ENCODE measurements around the gene NPRL2. TPM values are rescaled to one million over a fixed set of nuclear protein-coding genes. Genes with fewer than 3 reads are reported as not detected.
A peak's percentile ranks its signal among the peaks of the same experiment; 100 is the strongest.

Gene NPRL2
- total RNA-seq, 1 donor from 2014 or later: 23.3 TPM

GRCh38 chr3:50333744-50334328 is 16.7 kb downstream of the NPRL2 start:
- peak overlapping the region; percentile 67 for H3K27ac Mint-ChIP-seq

GRCh38 chr3:50331364-50331907 is 19.1 kb downstream of the NPRL2 start:
- Mint-ChIP-seq H3K4me1 (peaks cover 32% of the 10 kb centered on the region), H3K4me3 (no peak overlapping the region), H3K27me3 (ENCODE audit: low read depth) (no peaks in the 10 kb centered on the region), H3K27ac (no peak overlapping the region), H3K9me3 (no peaks in the 10 kb centered on the region), H3K36me3 (peaks cover 5% of the 10 kb centered on the region)
- no peak for TF ChIP-seq CTCF (IDR thresholded peaks at IDR 0.05; ENCODE audit: unreplicated experiment)
- DNase-seq (ENCODE audit: low spot score in 2 of 2, unreplicated experiment in 2 of 2): no peak

More at GRCh38 chr3:50333744-50334328, 16.7 kb downstream of the NPRL2 start:
- H3K4me3 Mint-ChIP-seq: no peak overlapping the region
- peaks cover 4% of the 10 kb centered on the region for H3K27me3 Mint-ChIP-seq (ENCODE audit: low read depth)
- peaks cover 5% of the 10 kb centered on the region for H3K36me3 Mint-ChIP-seq
- no peak for DNase-seq (ENCODE audit: low spot score in 2 of 2, unreplicated experiment in 2 of 2)
- peaks cover 34% of the 10 kb centered on the region for H3K4me1 Mint-ChIP-seq
- no peaks in the 10 kb centered on the region for H3K9me3 Mint-ChIP-seq
- TF ChIP-seq CTCF (IDR thresholded peaks at IDR 0.05; ENCODE audit: unreplicated experiment): no peak

- Mint-ChIP-seq H3K4me1 (peaks cover 24% of the 10 kb centered on the region), H3K9me3 (no peaks in the 10 kb centered on the region), H3K4me3 (no peak overlapping the region), H3K36me3 (peaks cover 5% of the 10 kb centered on the region), H3K27me3 (ENCODE audit: low read depth) (no peaks in the 10 kb centered on the region), H3K27ac (no peak overlapping the region)
- DNase-seq (ENCODE audit: low spot score in 2 of 2, unreplicated experiment in 2 of 2): no peak
- no peak for TF ChIP-seq CTCF (IDR thresholded peaks at IDR 0.05; ENCODE audit: unreplicated experiment)
Measured at GRCh38 chr3:50330330-50330729, 20.2 kb downstream of the NPRL2 start.

- peak within 1 kb of the TSS; percentile 90 for H3K27ac Mint-ChIP-seq
- H3K4me3 Mint-ChIP-seq: peak within 1 kb of the TSS; percentile 90
- H3K9me3 Mint-ChIP-seq: no peaks in the 10 kb centered on the region
- DNase-seq (ENCODE audit: low spot score in 2 of 2, unreplicated experiment in 2 of 2): peak; percentile 91 to 94
- no peak for TF ChIP-seq CTCF (IDR thresholded peaks at IDR 0.05; ENCODE audit: unreplicated experiment)
- peaks cover 5% of the 10 kb centered on the region for H3K36me3 Mint-ChIP-seq
- no peaks in the 10 kb centered on the region for H3K27me3 Mint-ChIP-seq (ENCODE audit: low read depth)
- H3K4me1 Mint-ChIP-seq: peaks cover 20% of the 10 kb centered on the region
Measured at GRCh38 chr3:50327943-50328691, 22.5 kb downstream of the NPRL2 start, which contains the start of gene TUSC2. Gene TUSC2, minus strand, starts transcription at chr3:50328223. Its CDS starts 124 bp downstream, at chr3:50328099.

- no peak overlapping the region for H3K27ac Mint-ChIP-seq
- peak overlapping the region; percentile 90 for H3K4me3 Mint-ChIP-seq
- peaks cover 5% of the 10 kb centered on the region for H3K36me3 Mint-ChIP-seq
- no peak for TF ChIP-seq CTCF (IDR thresholded peaks at IDR 0.05; ENCODE audit: unreplicated experiment)
- no peaks in the 10 kb centered on the region for H3K27me3 Mint-ChIP-seq (ENCODE audit: low read depth)
- H3K4me1 Mint-ChIP-seq: peaks cover 28% of the 10 kb centered on the region
- no peaks in the 10 kb centered on the region for H3K9me3 Mint-ChIP-seq
- DNase-seq (ENCODE audit: low spot score in 2 of 2, unreplicated experiment in 2 of 2): no peak
Measured at GRCh38 chr3:50327129-50327528, 23.4 kb downstream of the NPRL2 start.

Measured in mesothelial cell of epicardium (in vitro differentiated cells).